ENCODE data around the gene MRPL37.

DNA sequence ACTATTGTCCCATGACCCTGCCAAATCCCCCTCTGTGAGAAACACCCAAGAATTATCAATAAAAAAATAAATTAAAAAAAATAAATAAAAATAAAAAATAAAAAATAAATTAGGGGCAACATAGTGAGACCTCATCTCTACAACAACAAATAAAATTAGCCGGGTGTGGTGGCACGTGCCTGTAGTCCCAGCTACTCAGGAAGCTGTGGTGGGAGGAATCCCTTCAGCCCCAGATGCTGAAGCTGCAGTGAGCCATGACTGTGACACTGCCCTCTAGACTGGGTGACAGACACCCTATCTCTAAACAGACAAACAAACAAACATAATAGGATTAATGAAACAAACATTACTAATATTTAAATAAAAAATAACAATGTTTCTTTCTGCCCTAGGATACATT lies 34.3 kb downstream of the MRPL37 start:
- TF ChIP-seq CTCF (IDR thresholded peaks at IDR 0.05): no peak
- no peak for TF ChIP-seq POLR2A (IDR thresholded peaks at IDR 0.05)

Measured in adrenal gland (tissue), 5 donors.